Left renal pelvis (tissue), 4 donors: ENCODE data around the gene STX1B. TPM values are rescaled to one million over a fixed set of nuclear protein-coding genes. Genes with fewer than 3 reads are reported as not detected.

Source experiments
- polyA plus RNA-seq, 4 donors: library from polyadenylated mRNA; unstranded; fragments of 120-200 nt; gene quantifications; one replicate each; pipeline ENCODE4 v1.2.1, GENCODE V29; 2013; ENCODE audit not compliant: insufficient read length in 4 of 4

Gene STX1B
- polyA plus RNA-seq, 4 donors: 1.2 to 2.8 (median 2.2) TPM

Other genes with a start within 250 kb of the STX1B start
- gene CFAP119, start 248.6 kb downstream of the STX1B start, polyA plus RNA-seq: 10 to 100 TPM in 1 of 4 donors, 1 to 10 TPM in 3; 2.2 to 12.2 (median 8.5) TPM
- gene RNF40, start 248.3 kb downstream of the STX1B start, polyA plus RNA-seq: 100 to 1,000 TPM; 108 to 129 (median 121) TPM
- gene ZNF629, start 223.4 kb downstream of the STX1B start, polyA plus RNA-seq: 10 to 100 TPM; 20.2 to 27.7 (median 27.0) TPM
- 10 to 100 TPM; 35.3 to 51.7 (median 43.7) TPM for gene BCL7C, start 116.6 kb downstream of the STX1B start, polyA plus RNA-seq
- gene CTF1, start 114.0 kb downstream of the STX1B start, polyA plus RNA-seq: 1 to 10 TPM; 6.9 to 8.8 (median 7.7) TPM
- gene FBXL19, start 87.1 kb downstream of the STX1B start, polyA plus RNA-seq: 10 to 100 TPM; 16.5 to 35.4 (median 18.3) TPM
- 10 to 100 TPM; 13.1 to 18.7 (median 17.4) TPM for gene ORAI3, start 61.6 kb downstream of the STX1B start, polyA plus RNA-seq
- gene SETD1A, start 52.9 kb downstream of the STX1B start, polyA plus RNA-seq: 10 to 100 TPM; 15.2 to 20.7 (median 15.7) TPM
- 10 to 100 TPM in 2 of 4 donors, 1 to 10 TPM in 2; 6.7 to 11.8 (median 8.9) TPM for gene HSD3B7, start 25.4 kb downstream of the STX1B start, polyA plus RNA-seq
- 10 to 100 TPM; 29.1 to 48.6 (median 34.8) TPM for gene STX4, start 22.9 kb upstream of the STX1B start, polyA plus RNA-seq
- gene ZNF668, start 63.6 kb upstream of the STX1B start, polyA plus RNA-seq: 1 to 10 TPM; 4.6 to 9.0 (median 5.7) TPM
- gene ZNF646, start 63.8 kb upstream of the STX1B start, polyA plus RNA-seq: 10 to 100 TPM; 10.3 to 15.0 (median 11.7) TPM
- gene PRSS53, start 78.3 kb upstream of the STX1B start, polyA plus RNA-seq: 1 to 10 TPM in 3 of 4 donors, under 1 TPM in 1; 0.59 to 2.1 (median 1.1) TPM
- 10 to 100 TPM; 74.1 to 77.8 (median 76.9) TPM for gene VKORC1, start 84.2 kb upstream of the STX1B start, polyA plus RNA-seq
- 10 to 100 TPM; 30.1 to 46.3 (median 35.9) TPM for gene BCKDK, start 97.7 kb upstream of the STX1B start, polyA plus RNA-seq
- gene KAT8, start 107.0 kb upstream of the STX1B start, polyA plus RNA-seq: 10 to 100 TPM; 54.1 to 80.2 (median 62.6) TPM
- 10 to 100 TPM in 3 of 4 donors, 1 to 10 TPM in 1; 2.1 to 70.6 (median 54.9) TPM for gene PRSS8, start 125.1 kb upstream of the STX1B start, polyA plus RNA-seq
- gene PRSS36, start 139.4 kb upstream of the STX1B start, polyA plus RNA-seq: 1 to 10 TPM in 2 of 4 donors, under 1 TPM in 2; 0.73 to 2.4 (median 1.5) TPM
- 100 to 1,000 TPM; 577 to 823 (median 699) TPM for gene FUS, start 169.5 kb upstream of the STX1B start, polyA plus RNA-seq
- 10 to 100 TPM in 2 of 4 donors, 1 to 10 TPM in 2; 8.5 to 13.7 (median 10.9) TPM for gene PYCARD, start 192.1 kb upstream of the STX1B start, polyA plus RNA-seq
- under 1 TPM; 0.04 to 0.15 (median 0.11) TPM for gene TRIM72, start 203.5 kb upstream of the STX1B start, polyA plus RNA-seq
- gene PYDC1, start 206.5 kb upstream of the STX1B start, polyA plus RNA-seq: not detected
- gene ITGAM, start 249.3 kb upstream of the STX1B start, polyA plus RNA-seq: 1 to 10 TPM; 1.3 to 5.4 (median 2.5) TPM